ENCODE measurements around the gene SLC25A13. TPM values are rescaled to one million over a fixed set of nuclear protein-coding genes. Genes with fewer than 3 reads are reported as not detected.
A peak's percentile ranks its signal among the peaks of the same experiment; 100 is the strongest.

Gene SLC25A13
- total and polyA plus RNA-seq, 2 of the 13 experiments (the other 11 are each of a cell fraction or from before 2014, with no cell fraction given) = 36.2 to 84.9 TPM

DNA sequence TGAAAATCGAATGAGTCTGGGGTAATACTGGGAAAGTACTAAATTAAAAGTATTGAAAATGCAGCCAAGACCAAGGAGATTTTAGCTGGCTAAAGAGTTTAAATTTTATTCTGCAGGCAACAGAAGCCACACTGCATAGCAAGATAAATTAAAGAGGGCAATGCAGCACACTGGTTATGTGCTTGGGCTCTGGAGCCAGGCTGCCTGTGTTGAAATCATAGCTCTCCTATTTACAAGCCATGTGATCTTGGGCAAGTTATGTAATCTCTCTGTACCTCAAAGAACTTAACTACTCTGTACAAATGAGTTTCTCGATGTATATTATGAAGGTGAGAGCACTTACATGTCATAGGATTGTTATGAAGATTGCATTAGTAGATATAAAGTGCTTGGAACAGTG lies 9.9 kb downstream of the SLC25A13 start (continued):
- TF ChIP-seq, protein P1, sequence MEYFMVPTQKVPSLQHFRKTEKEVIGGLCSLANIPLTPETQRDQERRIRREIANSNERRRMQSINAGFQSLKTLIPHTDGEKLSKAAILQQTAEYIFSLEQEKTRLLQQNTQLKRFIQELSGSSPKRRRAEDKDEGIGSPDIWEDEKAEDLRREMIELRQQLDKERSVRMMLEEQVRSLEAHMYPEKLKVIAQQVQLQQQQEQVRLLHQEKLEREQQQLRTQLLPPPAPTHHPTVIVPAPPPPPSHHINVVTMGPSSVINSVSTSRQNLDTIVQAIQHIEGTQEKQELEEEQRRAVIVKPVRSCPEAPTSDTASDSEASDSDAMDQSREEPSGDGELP (IDR thresholded peaks at IDR 0.05; ENCODE audit: borderline replicate concordance, low read depth) = no peak
- no peak for TF ChIP-seq ETV6 (CRISPR knock-in tag; conservative IDR thresholded peaks at IDR 0.05)
- peak; percentile 82 for TF ChIP-seq CEBPB (IDR thresholded peaks at IDR 0.05; ENCODE audit: borderline replicate concordance, low read depth, low read length)
- TF ChIP-seq ZNF878 (CRISPR knock-in tag; IDR thresholded peaks at IDR 0.05) = no peak
- TF ChIP-seq TAF1 (CRISPR knock-in tag; IDR thresholded peaks at IDR 0.05) = no peak
- TF ChIP-seq SNAPC2 (CRISPR knock-in tag; IDR thresholded peaks at IDR 0.05) = no peak
- no peak for TF ChIP-seq ZNF660 (CRISPR knock-in tag; IDR thresholded peaks at IDR 0.05; ENCODE audit: borderline replicate concordance, low read depth)
- TF ChIP-seq, protein P2, sequence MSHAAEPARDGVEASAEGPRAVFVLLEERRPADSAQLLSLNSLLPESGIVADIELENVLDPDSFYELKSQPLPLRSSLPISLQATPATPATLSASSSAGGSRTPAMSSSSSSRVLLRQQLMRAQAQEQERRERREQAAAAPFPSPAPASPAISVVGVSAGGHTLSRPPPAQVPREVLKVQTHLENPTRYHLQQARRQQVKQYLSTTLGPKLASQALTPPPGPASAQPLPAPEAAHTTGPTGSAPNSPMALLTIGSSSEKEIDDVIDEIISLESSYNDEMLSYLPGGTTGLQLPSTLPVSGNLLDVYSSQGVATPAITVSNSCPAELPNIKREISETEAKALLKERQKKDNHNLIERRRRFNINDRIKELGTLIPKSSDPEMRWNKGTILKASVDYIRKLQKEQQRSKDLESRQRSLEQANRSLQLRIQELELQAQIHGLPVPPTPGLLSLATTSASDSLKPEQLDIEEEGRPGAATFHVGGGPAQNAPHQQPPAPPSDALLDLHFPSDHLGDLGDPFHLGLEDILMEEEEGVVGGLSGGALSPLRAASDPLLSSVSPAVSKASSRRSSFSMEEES (CRISPR knock-in tag; IDR thresholded peaks at IDR 0.05) = 0 out of 2 replicates have a peak, but pooled peaks have one; percentile 35
- TF ChIP-seq, protein P3, sequence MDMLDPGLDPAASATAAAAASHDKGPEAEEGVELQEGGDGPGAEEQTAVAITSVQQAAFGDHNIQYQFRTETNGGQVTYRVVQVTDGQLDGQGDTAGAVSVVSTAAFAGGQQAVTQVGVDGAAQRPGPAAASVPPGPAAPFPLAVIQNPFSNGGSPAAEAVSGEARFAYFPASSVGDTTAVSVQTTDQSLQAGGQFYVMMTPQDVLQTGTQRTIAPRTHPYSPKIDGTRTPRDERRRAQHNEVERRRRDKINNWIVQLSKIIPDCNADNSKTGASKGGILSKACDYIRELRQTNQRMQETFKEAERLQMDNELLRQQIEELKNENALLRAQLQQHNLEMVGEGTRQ (IDR thresholded peaks at IDR 0.05; ENCODE audit: low read depth, low read length) = no peak
- TF ChIP-seq, protein P3 (CRISPR knock-in tag; IDR thresholded peaks at IDR 0.05; ENCODE audit: borderline replicate concordance) = peak; percentile 39; the same call in 1 of the 2 replicates
- TF ChIP-seq, protein P4, sequence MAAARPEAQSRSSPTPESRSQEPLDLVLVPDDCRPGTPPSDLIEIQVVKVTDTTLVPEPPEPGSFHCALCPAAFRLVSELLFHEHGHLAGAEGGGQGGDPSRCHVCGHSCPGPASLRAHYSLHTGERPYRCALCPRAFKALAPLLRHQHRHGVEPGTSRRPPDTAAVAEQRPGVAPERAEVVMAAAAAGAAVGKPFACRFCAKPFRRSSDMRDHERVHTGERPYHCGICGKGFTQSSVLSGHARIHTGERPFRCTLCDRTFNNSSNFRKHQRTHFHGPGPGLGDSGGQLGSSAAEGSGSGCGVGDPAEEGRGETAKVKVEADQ (CRISPR knock-in tag; IDR thresholded peaks at IDR 0.05; ENCODE audit: borderline replicate concordance) = no peak
- no peak for TF ChIP-seq MIER2 (CRISPR knock-in tag; IDR thresholded peaks at IDR 0.05)
- TF ChIP-seq GATAD2A (CRISPR knock-in tag; IDR thresholded peaks at IDR 0.05) = peak; percentile 44; the same call in 1 of the 2 replicates
- TF ChIP-seq CEBPG (CRISPR knock-in tag; IDR thresholded peaks at IDR 0.05) = peak; percentile 70
- no peak for TF ChIP-seq ZNF10 (CRISPR knock-in tag; IDR thresholded peaks at IDR 0.05; ENCODE audit: borderline replicate concordance, low read depth)
- no peak for TF ChIP-seq EED (CRISPR knock-in tag; IDR thresholded peaks at IDR 0.05)
